GM04503 (cell line): ENCODE measurements around the gene MRPL1.
"Not testable (repeated sequence)": the region's sequence is repeated elsewhere in the genome, so short reads cannot be mapped to it uniquely, and the experiment has no call there.

Source experiments
- DNase-seq: peaks from one replicate; pipeline ENCODE4 v3.0.0-alpha.2; 2012; ENCODE audit warnings: low read depth

Gene MRPL1

GRCh38 chr4:77982900-77983540 lies 120.4 kb downstream of the MRPL1 start:
- not testable (repeated sequence) for DNase-seq

GRCh38 chr4:77983612-77984311 lies 121.1 kb downstream of the MRPL1 start:
- not testable (repeated sequence) for DNase-seq

GRCh38 chr4:77989968-77990367 lies 127.3 kb downstream of the MRPL1 start:
- DNase-seq: no peak

GRCh38 chr4:77990456-77990855 lies 127.8 kb downstream of the MRPL1 start:
- no peak for DNase-seq

GRCh38 chr4:77990904-77991358 lies 128.3 kb downstream of the MRPL1 start:
- DNase-seq: no peak

GRCh38 chr4:77992581-77992980 lies 130.0 kb downstream of the MRPL1 start:
- DNase-seq: no peak

GRCh38 chr4:77994194-77994721 lies 131.6 kb downstream of the MRPL1 start:
- DNase-seq: peak; percentile 39

- no peak for DNase-seq
Observed at GRCh38 chr4:77996076-77996475, 133.4 kb downstream of the MRPL1 start.

- no peak for DNase-seq
Observed at GRCh38 chr4:78001531-78001930, 138.9 kb downstream of the MRPL1 start.

GRCh38 chr4:78002260-78002659 lies 139.6 kb downstream of the MRPL1 start:
- DNase-seq: no peak
